Stimulated activated CD4-positive, alpha-beta T cell treated with anti-CD3 and anti-CD28 coated beads, Interleukin-1b, Interleukin-23, amount 100 ng/mL, for 24 hours (primary cell): ENCODE measurements around the gene TMEM213.

ENCODE experiments used
- DNase-seq, 4 experiments: peaks; one replicate each; pipeline ENCODE4 v3.0.0-alpha.2; 2020; ENCODE audit warnings: low read depth in 4 of 4, low spot score in 1 of 4

The TMEM213 gene

GRCh38 chr7:138797715-138798320 lies at the start of gene TMEM213, which contains the start of gene ATP6V0A4:
TMEM213 (plus strand) TSS chr7:138797994; CDS start chr7:138798105, 111 bp downstream.
ATP6V0A4 (minus strand) TSS chr7:138798196; CDS start chr7:138771247, 26,949 bp downstream.
- no peak for DNase-seq

- no peak for DNase-seq
Observed at GRCh38 chr7:138748666-138749065, 49.1 kb upstream of the TMEM213 start.

GRCh38 chr7:138749960-138750359 lies 47.8 kb upstream of the TMEM213 start:
- no peak for DNase-seq

DNA sequence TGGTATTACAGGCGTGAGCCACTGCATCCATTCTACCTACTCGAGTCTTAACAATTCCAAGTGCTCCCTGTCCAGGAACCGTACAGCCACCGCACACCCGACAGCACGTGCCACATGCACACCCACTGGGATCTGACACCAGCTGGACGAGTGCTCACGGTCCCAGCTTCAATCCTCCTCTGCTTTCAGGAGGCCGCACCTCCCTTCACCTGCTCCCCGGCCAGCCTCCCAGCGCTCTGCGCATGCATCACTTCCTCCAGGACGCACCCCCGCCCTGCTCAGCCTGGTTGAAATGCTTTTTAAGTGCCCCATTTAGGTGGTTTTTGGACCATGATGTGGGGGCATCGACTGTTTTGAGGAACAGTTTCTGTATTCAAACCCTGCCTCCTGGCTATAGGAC lies 47.3 kb upstream of the TMEM213 start:
- DNase-seq: no peak

GRCh38 chr7:138750901-138751464 lies 46.8 kb upstream of the TMEM213 start:
- DNase-seq: no peak

DNA sequence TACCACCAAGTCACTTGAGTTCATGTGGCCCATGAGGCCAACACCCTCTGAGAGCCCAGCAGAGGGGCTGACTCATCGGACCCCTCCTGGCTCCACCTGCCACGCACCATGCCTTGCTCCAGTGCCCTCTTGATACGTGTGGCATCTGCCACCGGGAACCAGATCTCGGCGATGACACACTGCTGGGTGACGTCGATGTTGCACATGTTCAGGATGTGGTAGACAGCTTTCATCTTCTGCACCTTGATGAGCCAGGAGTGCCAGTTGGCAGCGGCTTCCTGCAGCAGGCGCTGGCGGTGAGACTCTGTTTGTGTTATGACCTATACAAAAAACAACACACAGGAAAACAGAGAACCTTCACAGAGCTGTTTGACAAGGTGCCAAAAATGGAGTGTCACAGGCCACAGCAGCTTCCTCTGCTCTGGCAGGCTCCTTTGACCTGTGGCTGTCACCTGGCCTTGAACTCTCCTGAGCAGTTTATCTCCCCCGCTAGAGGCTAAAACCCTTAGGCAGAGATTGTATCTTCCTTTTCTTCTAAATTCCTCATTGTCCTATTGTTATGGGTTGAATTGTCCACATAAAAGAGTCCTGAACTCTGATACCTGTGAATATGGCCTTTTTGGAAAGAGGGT lies 45.2 kb upstream of the TMEM213 start:
- peak; percentile 45 to 77 (median 60) for DNase-seq

DNA sequence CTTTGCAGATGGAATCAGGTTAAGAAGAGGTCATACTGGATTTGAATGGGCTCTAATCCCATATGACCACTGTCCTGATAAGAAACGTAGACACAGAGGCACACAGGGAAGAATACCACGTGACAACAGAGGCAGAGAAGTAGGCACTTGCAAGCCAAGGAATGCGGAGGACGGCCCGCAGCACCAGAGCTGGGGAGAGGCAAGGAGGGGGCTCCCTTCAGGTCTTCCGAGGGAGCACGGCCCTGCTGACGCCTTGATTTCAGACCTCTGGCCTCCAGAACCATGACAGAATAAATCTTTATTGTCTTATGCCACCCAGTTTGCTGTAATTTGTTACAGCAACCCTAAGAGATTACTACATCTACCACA lies 44.7 kb upstream of the TMEM213 start:
- DNase-seq: no peak

DNA sequence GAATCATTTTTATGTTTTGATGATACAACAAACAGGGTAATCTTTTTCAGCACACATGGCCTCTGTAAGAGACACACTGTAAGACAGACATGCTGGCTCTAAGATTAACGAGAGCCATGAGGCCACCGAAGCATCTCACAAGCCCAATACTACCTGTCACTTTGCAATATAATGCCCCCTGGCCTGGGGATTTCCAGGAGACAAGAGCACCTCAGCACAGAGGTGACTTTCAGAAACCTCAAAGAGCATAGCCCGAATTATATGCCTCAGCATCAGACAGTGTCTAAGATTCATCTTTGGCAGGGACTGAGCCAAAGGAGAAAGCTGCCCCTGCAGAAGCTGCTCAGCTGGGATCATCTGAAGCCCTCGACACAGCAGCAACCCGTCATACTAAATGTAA lies 44.2 kb upstream of the TMEM213 start:
- DNase-seq: no peak

GRCh38 chr7:138755331-138755747 lies 42.5 kb upstream of the TMEM213 start:
- no peak for DNase-seq

GRCh38 chr7:138755842-138756590 lies 41.8 kb upstream of the TMEM213 start:
- no peak for DNase-seq

DNA sequence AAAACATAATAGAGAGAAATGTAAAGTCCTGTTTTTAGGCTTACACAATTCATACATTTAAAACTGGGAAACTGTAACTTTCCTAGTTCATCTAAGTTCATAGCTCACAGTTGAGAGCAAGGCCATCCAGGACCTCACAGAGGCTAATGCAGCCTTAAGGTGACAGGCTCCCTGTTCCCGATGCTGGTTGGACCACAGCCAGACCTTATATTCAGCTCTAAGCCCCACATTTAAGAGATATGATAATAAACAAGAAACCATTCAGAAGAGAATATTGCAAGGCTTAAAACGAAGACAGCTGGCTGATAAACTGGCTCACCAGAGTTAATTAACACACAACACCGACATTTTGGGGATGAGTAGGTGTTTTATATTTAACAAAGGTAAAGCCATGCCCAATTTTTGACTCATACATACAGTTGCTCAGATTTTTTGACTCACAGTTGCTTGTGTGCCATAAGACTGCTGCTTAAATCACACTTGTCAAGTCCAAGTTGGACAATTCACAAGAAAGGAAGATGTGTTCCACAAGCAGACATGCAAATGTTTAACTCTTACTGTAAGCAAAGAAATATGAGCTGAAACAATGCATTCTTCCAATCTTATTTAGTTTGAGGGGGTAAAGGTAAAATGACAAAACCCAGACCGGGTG lies 41.1 kb upstream of the TMEM213 start:
- no peak for DNase-seq

- DNase-seq: no peak
Observed at GRCh38 chr7:138768241-138768640, 29.6 kb upstream of the TMEM213 start.

DNA sequence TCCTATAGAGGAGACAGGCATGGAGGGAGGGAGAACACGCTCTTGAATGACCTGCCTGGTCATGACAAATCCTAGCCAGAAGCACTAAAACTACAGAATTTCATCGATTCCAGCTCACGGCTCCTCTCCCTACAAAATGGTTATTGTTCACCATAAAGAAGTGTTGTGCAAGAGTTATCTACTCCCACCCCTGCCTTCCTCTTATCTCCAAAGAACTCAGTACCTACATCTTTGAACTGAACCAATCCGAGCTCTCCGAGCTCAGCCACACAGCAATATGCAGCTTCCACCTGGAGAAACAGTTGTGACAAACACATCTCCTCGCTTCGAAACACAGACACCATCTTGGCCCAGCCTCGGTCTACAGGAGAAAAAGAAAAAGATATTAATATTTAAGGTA lies 26.9 kb upstream of the TMEM213 start:
- no peak for DNase-seq

DNA sequence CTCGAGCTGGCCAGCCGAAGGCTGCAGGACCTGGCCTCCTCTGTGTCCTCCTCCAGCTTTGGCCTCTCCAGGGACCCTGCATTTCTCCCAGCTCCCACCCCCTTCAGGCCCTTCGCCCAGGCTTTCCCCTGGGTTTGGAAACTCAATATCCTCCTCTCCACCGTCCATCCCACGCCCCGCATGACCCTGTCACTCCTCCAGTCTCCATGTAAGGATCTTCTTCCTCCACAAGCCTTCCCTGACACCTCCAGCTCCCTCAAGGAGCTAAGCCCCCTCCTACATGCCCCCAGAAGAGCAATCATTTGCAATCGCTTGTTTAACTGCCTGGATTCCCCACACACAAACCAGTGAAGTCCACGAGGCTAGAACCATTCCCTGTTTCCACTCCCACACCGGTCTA lies 24.6 kb upstream of the TMEM213 start:
- no peak for DNase-seq

GRCh38 chr7:138773817-138774216 lies 24.0 kb upstream of the TMEM213 start:
- DNase-seq: no peak

- DNase-seq: no peak
Observed at GRCh38 chr7:138776166-138776833, 21.5 kb upstream of the TMEM213 start.

DNA sequence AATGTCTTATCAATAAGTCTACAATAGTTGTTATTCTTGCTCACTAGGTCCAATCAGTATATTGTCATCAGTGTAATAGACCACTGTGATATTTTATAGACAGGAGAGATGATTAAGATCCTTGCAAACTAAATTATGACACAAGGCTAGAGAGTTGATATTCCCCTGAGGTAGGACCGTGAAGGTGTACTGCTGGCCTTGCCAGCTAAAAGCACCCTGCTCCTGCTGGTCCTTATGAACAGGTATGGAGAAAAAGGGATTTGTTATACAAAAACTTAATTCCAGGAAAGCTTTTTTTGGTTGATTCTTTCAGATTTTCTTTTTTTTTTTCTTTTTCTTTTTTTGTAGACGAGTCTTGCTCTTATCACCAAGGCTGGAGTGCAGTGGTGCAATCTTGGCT lies 16.8 kb upstream of the TMEM213 start:
- no peak for DNase-seq

DNA sequence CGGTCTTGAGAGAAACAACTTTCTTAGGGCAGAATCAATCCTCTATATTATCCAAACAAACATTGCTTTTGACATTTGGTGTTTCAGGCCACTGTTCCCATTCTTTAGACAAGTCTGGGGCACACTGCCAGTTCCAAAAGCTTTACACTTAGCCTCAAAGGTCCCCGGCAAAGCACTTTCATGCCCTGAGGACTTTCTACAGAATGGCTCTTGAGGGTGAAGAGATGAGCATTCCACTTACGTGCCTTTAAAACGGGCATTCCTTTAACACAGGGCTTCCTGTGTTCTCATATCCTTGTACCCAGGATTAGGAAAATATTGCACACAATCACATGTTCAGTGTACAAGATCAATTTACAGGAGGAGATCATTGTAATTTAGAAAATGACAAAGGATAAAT lies 13.1 kb upstream of the TMEM213 start:
- DNase-seq: no peak

DNA sequence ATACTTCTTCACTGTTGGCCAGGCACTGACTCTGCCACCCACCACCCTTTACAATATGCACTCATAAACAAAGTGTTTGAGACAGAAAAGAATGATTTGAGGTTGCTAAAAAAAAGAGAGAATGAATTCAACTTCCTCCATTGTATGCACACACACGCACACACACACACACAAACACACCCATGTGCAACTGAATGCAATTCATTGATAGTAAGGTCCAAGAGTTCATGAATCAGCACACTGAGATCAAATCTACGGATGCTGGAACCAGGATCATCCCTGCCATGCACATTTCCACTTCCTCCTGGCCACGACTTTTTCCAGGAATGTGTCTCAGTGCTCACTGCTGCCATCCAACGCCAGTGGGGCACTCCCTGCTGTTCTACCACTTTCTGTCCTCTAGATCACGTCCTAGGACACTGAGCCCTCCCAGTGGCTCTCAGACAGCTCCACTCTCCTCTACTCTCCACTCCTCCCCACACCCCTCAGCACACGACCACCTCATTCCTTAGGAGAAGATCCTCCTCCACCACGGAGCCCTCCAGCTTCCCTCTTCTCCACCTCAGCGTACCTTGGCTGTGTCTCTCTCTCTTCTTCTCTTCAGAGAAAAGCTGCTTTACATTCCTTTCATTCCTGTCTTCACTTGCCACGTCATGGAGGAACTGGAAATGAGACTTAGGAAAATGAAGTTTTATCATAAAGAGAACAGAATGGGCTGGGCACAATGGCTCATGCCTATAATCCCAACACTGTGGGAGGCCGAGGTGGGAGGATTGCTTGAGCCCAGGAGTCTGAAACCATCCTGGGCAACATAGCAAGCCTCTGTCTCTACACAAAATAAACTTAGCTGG lies 12.0 kb upstream of the TMEM213 start:
- DNase-seq: no peak

GRCh38 chr7:138796038-138796615 lies 1.7 kb upstream of the TMEM213 start:
- no peak for DNase-seq
